Upper lobe of right lung (tissue), 1 donor: ENCODE measurements around the gene ORMDL3. TPM values are rescaled to one million over a fixed set of nuclear protein-coding genes. Genes with fewer than 3 reads are reported as not detected.
A peak's percentile ranks its signal among the peaks of the same experiment; 100 is the strongest.

ENCODE experiments used
- ATAC-seq: fragments of 200-7000 bp; cut with Tn5 transposase; one replicate; pipeline ENCODE4 v1.9.1; 2020; ENCODE audit warnings: mild to moderate bottlenecking, moderate library complexity
- DNase-seq: peaks from one replicate; pipeline ENCODE4 v3.0.0-alpha.2; 2020
- H3K27ac ChIP-seq: fragments of 200-600 bp; one replicate; pipeline ENCODE4 v1.8.0; 2022
- H3K27me3 ChIP-seq: fragments of 200-600 bp; one replicate; pipeline ENCODE4 v1.8.0; 2022; ENCODE audit warnings: mild to moderate bottlenecking
- H3K36me3 ChIP-seq: fragments of 200-600 bp; one replicate; pipeline ENCODE4 v1.8.0; 2022
- H3K4me1 ChIP-seq: fragments of 200-600 bp; one replicate; pipeline ENCODE4 v1.8.0; 2022
- H3K4me3 ChIP-seq: fragments of 200-600 bp; one replicate; pipeline ENCODE4 v1.8.0; 2022; ENCODE audit warnings: mild to moderate bottlenecking
- H3K9me3 ChIP-seq: fragments of 200-600 bp; one replicate; pipeline ENCODE4 v1.8.0; 2022
- intact Hi-C: fragments of 100-400 bp; cut with DNase I; formaldehyde crosslinking; loops from one replicate; pipeline ENCODE4 v1.11.0; 2022
- total RNA-seq: library from RNA; stranded (reverse); fragmentation: NEBNext Ultra II Directional; extraction: Animal tissue kit (Norgen Biotek cat#: 25700); gene quantifications from one replicate; pipeline ENCODE4 v1.2.1, GENCODE V29; 2021
- TF ChIP-seq, protein P1 (sequence below): fragments of 200-600 bp; IDR thresholded peaks from one replicate; pipeline ENCODE4 v1.8.0; 2022; ENCODE audit warnings: antibody characterized with exemption
- donor health status: DM: no; HTN: yes; CAD: no; lungs with severe emphysema.

The ORMDL3 gene
- total RNA-seq, 1 donor from 2014 or later = 70.3 TPM

DNA sequence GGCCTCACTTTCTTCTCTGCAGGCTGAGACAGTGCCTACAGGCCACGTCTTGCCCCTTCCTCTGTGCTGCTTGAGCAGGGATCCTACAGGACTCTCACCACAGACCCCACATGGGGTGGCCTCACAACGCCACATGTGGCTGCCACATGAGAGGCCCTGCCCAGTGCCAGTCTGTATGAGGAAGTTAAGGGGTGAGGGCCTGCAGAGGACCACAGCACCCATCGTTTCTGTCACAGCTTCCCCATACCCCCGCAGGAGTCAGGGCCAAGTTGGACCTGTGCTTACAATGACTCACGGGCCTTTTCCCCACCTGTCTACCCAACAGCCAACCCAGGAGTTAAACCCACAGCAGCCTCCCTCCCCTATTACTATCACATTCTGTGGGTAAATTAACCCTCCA is 6.1 kb downstream of the ORMDL3 start:
- H3K9me3 ChIP-seq = no peaks in the 10 kb centered on the region
- H3K4me1 ChIP-seq = peaks cover 14% of the 10 kb centered on the region
- H3K27ac ChIP-seq = no peak overlapping the region
- ATAC-seq (no peak), DNase-seq (no peak)
- intact Hi-C loops = no loop called here
- H3K36me3 ChIP-seq = peaks cover 36% of the 10 kb centered on the region
- TF ChIP-seq, protein P1, sequence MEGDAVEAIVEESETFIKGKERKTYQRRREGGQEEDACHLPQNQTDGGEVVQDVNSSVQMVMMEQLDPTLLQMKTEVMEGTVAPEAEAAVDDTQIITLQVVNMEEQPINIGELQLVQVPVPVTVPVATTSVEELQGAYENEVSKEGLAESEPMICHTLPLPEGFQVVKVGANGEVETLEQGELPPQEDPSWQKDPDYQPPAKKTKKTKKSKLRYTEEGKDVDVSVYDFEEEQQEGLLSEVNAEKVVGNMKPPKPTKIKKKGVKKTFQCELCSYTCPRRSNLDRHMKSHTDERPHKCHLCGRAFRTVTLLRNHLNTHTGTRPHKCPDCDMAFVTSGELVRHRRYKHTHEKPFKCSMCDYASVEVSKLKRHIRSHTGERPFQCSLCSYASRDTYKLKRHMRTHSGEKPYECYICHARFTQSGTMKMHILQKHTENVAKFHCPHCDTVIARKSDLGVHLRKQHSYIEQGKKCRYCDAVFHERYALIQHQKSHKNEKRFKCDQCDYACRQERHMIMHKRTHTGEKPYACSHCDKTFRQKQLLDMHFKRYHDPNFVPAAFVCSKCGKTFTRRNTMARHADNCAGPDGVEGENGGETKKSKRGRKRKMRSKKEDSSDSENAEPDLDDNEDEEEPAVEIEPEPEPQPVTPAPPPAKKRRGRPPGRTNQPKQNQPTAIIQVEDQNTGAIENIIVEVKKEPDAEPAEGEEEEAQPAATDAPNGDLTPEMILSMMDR = no peak
- H3K27me3 ChIP-seq = no peaks in the 10 kb centered on the region
- no peak overlapping the region for H3K4me3 ChIP-seq

DNA sequence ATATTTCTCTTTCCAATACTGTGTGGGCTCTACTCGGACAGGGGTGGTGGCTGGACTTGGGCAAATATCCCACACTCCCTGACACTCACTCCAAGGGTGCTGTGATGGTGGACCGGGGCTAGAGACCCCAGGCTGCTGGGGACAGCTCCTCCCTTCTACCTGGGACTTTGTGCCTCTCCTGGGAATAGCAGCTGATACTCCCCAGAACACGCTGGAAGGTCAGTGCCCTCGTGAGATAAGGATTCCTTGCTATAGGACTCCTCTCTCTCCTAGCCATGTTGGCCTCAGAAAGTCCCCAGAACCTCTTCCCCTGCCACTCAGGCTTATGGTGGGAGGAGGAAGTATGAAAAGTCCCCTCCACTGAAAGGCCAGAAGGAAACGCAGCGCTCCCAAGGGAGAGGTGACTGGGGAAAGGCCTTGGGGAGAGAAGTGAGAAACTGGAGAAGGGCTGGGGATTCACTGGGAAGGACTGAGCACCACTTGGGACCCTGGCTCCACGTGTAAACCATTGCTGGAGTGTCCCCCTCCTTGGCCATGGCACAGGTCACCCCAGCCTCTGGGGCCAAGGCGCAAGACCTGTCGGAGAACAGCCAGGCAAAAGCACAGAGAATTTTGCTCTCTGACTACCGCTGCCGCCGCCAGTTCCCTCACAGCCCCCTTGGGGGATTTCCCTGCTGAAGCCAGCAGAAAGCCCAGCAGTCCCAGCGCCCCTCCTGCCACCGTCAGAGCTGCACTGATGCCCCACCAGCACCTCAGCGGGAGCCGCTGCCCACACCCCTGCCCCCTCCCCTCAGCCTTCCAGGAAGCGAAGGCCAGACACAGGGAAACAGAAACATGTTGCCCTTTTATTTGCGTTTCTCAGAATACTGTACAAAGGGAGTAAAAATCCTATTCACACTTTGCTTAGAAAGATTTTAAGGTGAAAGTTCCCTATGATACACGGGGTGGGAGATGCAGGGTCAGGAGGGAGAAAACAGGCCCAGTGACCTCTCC is 6.9 kb downstream of the ORMDL3 start:
- intact Hi-C loops = no loop called here

DNA sequence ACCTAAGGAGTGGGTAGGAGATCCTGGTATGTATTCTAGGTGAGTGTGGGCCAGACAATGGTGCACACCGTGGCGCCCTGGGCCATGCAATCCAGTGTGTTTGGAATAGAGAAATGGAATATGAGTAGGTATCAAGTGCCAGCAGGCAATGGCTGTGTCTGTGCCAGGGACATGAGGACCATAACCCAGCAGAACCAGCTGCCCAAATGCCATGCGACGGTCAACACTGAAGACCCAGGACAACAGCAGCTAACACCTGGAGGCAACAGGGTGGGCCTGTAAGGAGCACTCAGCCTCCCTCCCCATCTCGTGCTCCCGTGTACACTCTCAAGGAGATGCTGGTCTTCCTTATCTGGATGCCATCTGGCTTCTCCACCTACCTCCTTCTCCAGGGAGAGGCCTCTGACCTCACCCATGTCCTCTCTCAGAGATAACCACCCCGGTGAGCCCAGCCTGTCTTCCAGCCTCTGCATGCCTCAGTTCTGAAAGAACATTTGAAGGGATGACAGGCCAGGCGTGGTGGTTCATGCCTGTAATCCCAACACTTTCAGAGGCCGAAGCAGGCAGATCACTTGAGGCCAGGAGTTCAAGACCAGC is 8.2 kb downstream of the ORMDL3 start:
- DNase-seq = peak; percentile 32
- no peak overlapping the region for H3K27ac ChIP-seq
- intact Hi-C loops = no loop called here

More for the DNA sequence above, 6.9 kb downstream of the ORMDL3 start:
- H3K36me3 ChIP-seq = peaks cover 36% of the 10 kb centered on the region
- H3K4me1 ChIP-seq = peaks cover 6% of the 10 kb centered on the region
- H3K4me3 ChIP-seq = no peak overlapping the region
- no peaks in the 10 kb centered on the region for H3K9me3 ChIP-seq
- TF ChIP-seq, protein P1 = no peak
- DNase-seq (no peak), ATAC-seq (no peak)
- no peak overlapping the region for H3K27ac ChIP-seq
- no peaks in the 10 kb centered on the region for H3K27me3 ChIP-seq

DNA sequence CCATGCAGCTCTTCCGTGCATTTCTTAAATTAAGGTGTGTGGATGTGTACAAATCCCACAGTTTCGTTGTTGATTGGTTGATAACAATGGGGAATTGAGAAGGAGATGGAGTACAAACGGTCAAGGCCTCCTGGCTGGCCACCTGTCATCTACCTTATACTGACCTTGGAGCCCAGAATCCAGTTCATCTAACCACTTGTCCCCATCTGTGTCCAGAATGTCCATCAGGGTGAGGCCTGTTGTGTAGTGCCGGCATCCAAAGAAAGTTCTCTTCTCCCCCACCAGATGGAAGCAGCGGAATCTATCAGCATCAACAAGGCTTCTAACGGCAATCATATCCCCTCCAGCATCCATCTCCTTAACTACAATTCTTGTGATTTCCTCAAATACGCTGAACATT is 10.5 kb downstream of the ORMDL3 start:
- H3K36me3 ChIP-seq = peaks cover 13% of the 10 kb centered on the region
- H3K4me1 ChIP-seq = no peaks in the 10 kb centered on the region
- no peak for ATAC-seq
- no peaks in the 10 kb centered on the region for H3K27me3 ChIP-seq
- no peaks in the 10 kb centered on the region for H3K9me3 ChIP-seq
- TF ChIP-seq, protein P1 = no peak
- peak; percentile 6 for DNase-seq
- intact Hi-C loops = no loop called here
- no peak overlapping the region for H3K27ac ChIP-seq
- no peak overlapping the region for H3K4me3 ChIP-seq

More for the DNA sequence above, 8.2 kb downstream of the ORMDL3 start:
- H3K4me1 ChIP-seq = peaks cover 3% of the 10 kb centered on the region
- TF ChIP-seq, protein P1 = no peak
- H3K27me3 ChIP-seq = no peaks in the 10 kb centered on the region
- H3K36me3 ChIP-seq = peaks cover 36% of the 10 kb centered on the region
- H3K4me3 ChIP-seq = no peak overlapping the region
- H3K9me3 ChIP-seq = no peaks in the 10 kb centered on the region
- ATAC-seq = no peak

DNA sequence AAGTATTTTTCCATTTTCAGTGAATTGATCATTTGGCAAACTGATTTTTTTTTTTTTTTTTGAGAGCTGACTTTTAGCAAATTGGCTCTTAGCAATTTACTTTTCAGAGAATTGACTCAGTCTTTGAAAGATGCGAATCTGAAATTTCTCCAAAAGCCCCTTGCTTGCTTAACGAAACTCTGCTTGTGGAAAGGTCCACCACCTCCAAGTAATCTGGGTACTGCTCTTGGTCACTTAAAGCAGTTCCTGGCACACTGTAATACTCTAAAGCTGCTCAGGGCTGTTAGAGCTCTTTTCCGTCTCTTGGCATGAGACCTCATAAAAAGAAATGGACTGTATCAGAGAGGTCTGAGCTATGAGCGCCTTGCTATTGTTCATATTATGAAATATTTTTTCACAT is 11.8 kb downstream of the ORMDL3 start:
- TF ChIP-seq, protein P1 = no peak
- ATAC-seq (no peak), DNase-seq (no peak)
- Histone ChIP-seq H3K27me3 (no peaks in the 10 kb centered on the region), H3K4me3 (no peak overlapping the region), H3K27ac (no peak overlapping the region), H3K36me3 (peaks cover 4% of the 10 kb centered on the region), H3K9me3 (no peaks in the 10 kb centered on the region), H3K4me1 (no peaks in the 10 kb centered on the region)
- intact Hi-C loops = no loop called here
